Activated CD4-positive, alpha-beta T cell treated with anti-CD3 and anti-CD28 coated beads, Interleukin-2, amount 50 U/mL, for 48 hours (primary cell): ENCODE data around the gene FIBP.

ENCODE experiments used
- DNase-seq, 2 experiments: peaks; one replicate each; pipeline ENCODE4 v3.0.0-alpha.2; 2020

Gene FIBP

GRCh38 chr11:65912845-65913244, 24.6 kb upstream of the FIBP start:
- DNase-seq = no peak

- DNase-seq = no peak
These were observed 23.7 kb upstream of the FIBP start for GRCh38 chr11:65911682-65912568.

GRCh38 chr11:65907878-65908277, 19.6 kb upstream of the FIBP start:
- no peak for DNase-seq

- DNase-seq = no peak
These were observed 18.3 kb upstream of the FIBP start for GRCh38 chr11:65906602-65907001.

- no peak for DNase-seq
These were observed 15.4 kb upstream of the FIBP start for GRCh38 chr11:65903715-65904114.

GRCh38 chr11:65903068-65903481, 14.8 kb upstream of the FIBP start:
- DNase-seq = no peak

GRCh38 chr11:65900899-65901180, 12.6 kb upstream of the FIBP start:
- no peak for DNase-seq

- DNase-seq = peak; percentile 96 to 97
These were observed 12.0 kb upstream of the FIBP start, which contains the start of gene FOSL1 for GRCh38 chr11:65900125-65900898. TSS of gene FOSL1 (minus strand) at chr11:65900388. CDS start at chr11:65900339, 49 bp downstream.

GRCh38 chr11:65899356-65900124, 11.3 kb upstream of the FIBP start:
- peak; percentile 80 to 86 for DNase-seq

- no peak for DNase-seq
These were observed 10.5 kb upstream of the FIBP start for GRCh38 chr11:65898656-65899355.

GRCh38 chr11:65897020-65897471, 8.8 kb upstream of the FIBP start:
- DNase-seq = no peak

GRCh38 chr11:65896034-65896999, 8.0 kb upstream of the FIBP start:
- no peak for DNase-seq

GRCh38 chr11:65895482-65895981, 7.3 kb upstream of the FIBP start:
- DNase-seq = no peak

- peak; percentile 45 to 52 for DNase-seq
These were observed 5.8 kb upstream of the FIBP start for GRCh38 chr11:65894034-65894591.

GRCh38 chr11:65892661-65893317, 4.5 kb upstream of the FIBP start:
- no peak for DNase-seq

GRCh38 chr11:65892137-65892540, 3.9 kb upstream of the FIBP start:
- peak; percentile 53 to 59 for DNase-seq

GRCh38 chr11:65891219-65892136, 3.2 kb upstream of the FIBP start:
- DNase-seq = peak; percentile 52 to 57

GRCh38 chr11:65890324-65891218, 2.3 kb upstream of the FIBP start, which contains the start of gene CCDC85B:
TSS of gene CCDC85B (plus strand) at chr11:65890673. CDS start at chr11:65890784, 111 bp downstream.
- peak; percentile 99 for DNase-seq
